DND-41 (cell line): Measurements from ENCODE around the gene GRAPL.
"Not testable (repeated sequence)": the region's sequence is repeated elsewhere in the genome, so short reads cannot be mapped to it uniquely, and the experiment has no call there.

Source experiments
- CTCF ChIP-seq: IDR thresholded peaks from 2 replicates; pipeline ENCODE4 v1.5.1; 2012; ENCODE audit warnings: borderline replicate concordance, low read length, moderate library complexity, mild to moderate bottlenecking; ENCODE audit not compliant: poor library complexity, severe bottlenecking; ENCODE audit errors: extremely low read depth
- EZH2 ChIP-seq: IDR thresholded peaks from 3 replicates; pipeline ENCODE4 v1.6.1; 2012; ENCODE audit warnings: borderline replicate concordance, low read depth, mild to moderate bottlenecking, moderate library complexity, low read length, inconsistent platforms; ENCODE audit not compliant: severe bottlenecking

- TF ChIP-seq EZH2, CTCF: not testable (repeated sequence)
These were observed at the start of gene GRAPL for GRCh38 chr17:19127148-19127980.
